ENCODE measurements around the gene MAB21L3. TPM values are rescaled to one million over a fixed set of nuclear protein-coding genes. Genes with fewer than 3 reads are reported as not detected.

Gene MAB21L3
- total RNA-seq, 1 donor from 2014 or later, result 0.34 TPM

- H3K4me1 Mint-ChIP-seq (ENCODE audit: low read depth, unreplicated experiment), result no peaks in the 10 kb centered on the region
- Histone ChIP-seq H3K27me3 (ENCODE audit: insufficient read depth, low read length) (no peaks in the 10 kb centered on the region), H3K4me3 (ENCODE audit: insufficient read depth, low read depth, low read length) (no peak overlapping the region), H3K9ac (ENCODE audit: low read length) (no peak overlapping the region), H3K4me1 (ENCODE audit: insufficient read depth, low read length) (no peaks in the 10 kb centered on the region), H3K27ac (ENCODE audit: low read depth, low read length) (no peak overlapping the region), H3K4me2 (ENCODE audit: low read length) (no peak overlapping the region), H3K9me3 (ENCODE audit: insufficient read depth, low read depth, low read length) (no peaks in the 10 kb centered on the region), H3K36me3 (ENCODE audit: insufficient read depth, low read length) (no peaks in the 10 kb centered on the region), H3K79me2 (ENCODE audit: insufficient read depth, low read length) (no peaks in the 10 kb centered on the region), H2AFZ (ENCODE audit: low read depth, low read length) (no peak overlapping the region), H4K20me1 (ENCODE audit: insufficient read depth, low read length) (no peaks in the 10 kb centered on the region)
- H3K27ac Mint-ChIP-seq (ENCODE audit: unreplicated experiment), result no peak overlapping the region
- H3K4me3 Mint-ChIP-seq (ENCODE audit: unreplicated experiment), result no peak overlapping the region
- FAIRE-seq, result no peak
- H3K36me3 Mint-ChIP-seq (ENCODE audit: low read depth, unreplicated experiment), result peaks cover 28% of the 10 kb centered on the region
- H3K27me3 Mint-ChIP-seq (ENCODE audit: low read depth, unreplicated experiment), result no peaks in the 10 kb centered on the region
- TF ChIP-seq EZH2 (IDR thresholded peaks at IDR 0.05; ENCODE audit: insufficient read depth, low read length) (no peak), CTCF (IDR thresholded peaks at IDR 0.05; ENCODE audit: insufficient read depth, low read depth, low read length) (no peak)
- DNase-seq (ENCODE audit: low read depth), result no peak
- peaks cover 14% of the 10 kb centered on the region for H3K9me3 Mint-ChIP-seq (ENCODE audit: unreplicated experiment)
Measured at GRCh38 chr1:116087628-116088027, 23.6 kb upstream of the MAB21L3 start.

DNA sequence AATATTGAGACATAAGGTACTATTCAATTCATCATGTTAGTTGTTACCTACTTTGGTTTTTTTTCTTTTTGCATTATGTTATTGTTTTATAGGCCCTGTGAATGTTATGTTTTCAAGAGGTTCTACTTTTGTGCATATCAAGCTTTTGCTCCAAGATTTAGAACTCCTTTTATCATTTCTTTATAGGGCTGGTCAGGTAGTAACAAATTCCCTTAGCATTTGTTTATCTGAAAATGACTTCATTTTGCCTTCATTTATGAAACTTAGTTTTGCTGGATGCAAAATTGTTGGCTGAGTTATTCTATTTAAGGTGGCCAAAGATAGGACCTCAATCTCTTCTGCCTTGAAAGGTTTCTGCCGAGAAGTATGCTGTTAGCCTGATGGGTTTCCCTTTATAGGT, 21.3 kb upstream of the MAB21L3 start:
- Histone ChIP-seq H3K9me3 (ENCODE audit: insufficient read depth, low read depth, low read length) (no peaks in the 10 kb centered on the region), H3K27ac (ENCODE audit: low read depth, low read length) (no peak overlapping the region), H3K36me3 (ENCODE audit: insufficient read depth, low read length) (no peaks in the 10 kb centered on the region), H3K9ac (ENCODE audit: low read length) (no peak overlapping the region), H3K79me2 (ENCODE audit: insufficient read depth, low read length) (no peaks in the 10 kb centered on the region), H2AFZ (ENCODE audit: low read depth, low read length) (no peak overlapping the region), H3K27me3 (ENCODE audit: insufficient read depth, low read length) (no peaks in the 10 kb centered on the region), H3K4me2 (ENCODE audit: low read length) (no peak overlapping the region), H4K20me1 (ENCODE audit: insufficient read depth, low read length) (no peaks in the 10 kb centered on the region), H3K4me1 (ENCODE audit: insufficient read depth, low read length) (no peaks in the 10 kb centered on the region), H3K4me3 (ENCODE audit: insufficient read depth, low read depth, low read length) (no peak overlapping the region)
- H3K4me3 Mint-ChIP-seq (ENCODE audit: unreplicated experiment), result no peak overlapping the region
- peaks cover 14% of the 10 kb centered on the region for H3K9me3 Mint-ChIP-seq (ENCODE audit: unreplicated experiment)
- H3K27me3 Mint-ChIP-seq (ENCODE audit: low read depth, unreplicated experiment), result no peaks in the 10 kb centered on the region
- DNase-seq (ENCODE audit: low read depth) (no peak), FAIRE-seq (no peak)
- no peak overlapping the region for H3K27ac Mint-ChIP-seq (ENCODE audit: unreplicated experiment)
- peaks cover 28% of the 10 kb centered on the region for H3K36me3 Mint-ChIP-seq (ENCODE audit: low read depth, unreplicated experiment)
- no peaks in the 10 kb centered on the region for H3K4me1 Mint-ChIP-seq (ENCODE audit: low read depth, unreplicated experiment)
- TF ChIP-seq EZH2 (IDR thresholded peaks at IDR 0.05; ENCODE audit: insufficient read depth, low read length) (no peak), CTCF (IDR thresholded peaks at IDR 0.05; ENCODE audit: insufficient read depth, low read depth, low read length) (no peak)

GRCh38 chr1:116091083-116091482, 20.1 kb upstream of the MAB21L3 start:
- FAIRE-seq (no peak), DNase-seq (ENCODE audit: low read depth) (no peak)
- Mint-ChIP-seq H3K27me3 (ENCODE audit: low read depth, unreplicated experiment) (no peaks in the 10 kb centered on the region), H3K4me1 (ENCODE audit: low read depth, unreplicated experiment) (no peaks in the 10 kb centered on the region), H3K4me3 (ENCODE audit: unreplicated experiment) (no peak overlapping the region), H3K27ac (ENCODE audit: unreplicated experiment) (no peak overlapping the region), H3K9me3 (ENCODE audit: unreplicated experiment) (peaks cover 13% of the 10 kb centered on the region), H3K36me3 (ENCODE audit: low read depth, unreplicated experiment) (peaks cover 27% of the 10 kb centered on the region)
- no peak overlapping the region for H3K4me2 ChIP-seq (ENCODE audit: low read length)
- no peak overlapping the region for H3K4me3 ChIP-seq (ENCODE audit: insufficient read depth, low read depth, low read length)
- no peaks in the 10 kb centered on the region for H3K9me3 ChIP-seq (ENCODE audit: insufficient read depth, low read depth, low read length)
- H3K4me1 ChIP-seq (ENCODE audit: insufficient read depth, low read length), result no peaks in the 10 kb centered on the region
- no peaks in the 10 kb centered on the region for H3K79me2 ChIP-seq (ENCODE audit: insufficient read depth, low read length)
- no peaks in the 10 kb centered on the region for H3K27me3 ChIP-seq (ENCODE audit: insufficient read depth, low read length)
- no peaks in the 10 kb centered on the region for H4K20me1 ChIP-seq (ENCODE audit: insufficient read depth, low read length)
- no peak for TF ChIP-seq CTCF (IDR thresholded peaks at IDR 0.05; ENCODE audit: insufficient read depth, low read depth, low read length)
- no peak for TF ChIP-seq EZH2 (IDR thresholded peaks at IDR 0.05; ENCODE audit: insufficient read depth, low read length)
- no peak overlapping the region for H3K27ac ChIP-seq (ENCODE audit: low read depth, low read length)
- no peaks in the 10 kb centered on the region for H3K36me3 ChIP-seq (ENCODE audit: insufficient read depth, low read length)
- no peak overlapping the region for H2AFZ ChIP-seq (ENCODE audit: low read depth, low read length)
- H3K9ac ChIP-seq (ENCODE audit: low read length), result no peak overlapping the region
